ENCODE results near the gene CRYBA4.

CRYBA4 gene

GRCh38 chr22:26665813-26666231 lies 44.1 kb downstream of the CRYBA4 start:
- DNase-seq: no peak

- no peak for DNase-seq
These were observed 45.4 kb downstream of the CRYBA4 start for GRCh38 chr22:26667140-26667539.

- no peak for DNase-seq
These were observed 47.3 kb downstream of the CRYBA4 start for GRCh38 chr22:26669060-26669481.

- DNase-seq: no peak
These were observed 48.7 kb downstream of the CRYBA4 start for GRCh38 chr22:26670459-26670858.

GRCh38 chr22:26671317-26672059 lies 49.7 kb downstream of the CRYBA4 start:
- DNase-seq: no peak

- DNase-seq: no peak
These were observed 50.3 kb downstream of the CRYBA4 start for GRCh38 chr22:26672060-26672471.

- DNase-seq: peak; percentile 95
These were observed 51.1 kb downstream of the CRYBA4 start for GRCh38 chr22:26672590-26673468.

GRCh38 chr22:26673486-26673885 lies 51.7 kb downstream of the CRYBA4 start:
- no peak for DNase-seq

- DNase-seq: no peak
These were observed 52.7 kb downstream of the CRYBA4 start for GRCh38 chr22:26674211-26675190.

- no peak for DNase-seq
These were observed 54.0 kb downstream of the CRYBA4 start for GRCh38 chr22:26675687-26676268.

GRCh38 chr22:26677217-26677616 lies 55.5 kb downstream of the CRYBA4 start:
- DNase-seq: no peak

GRCh38 chr22:26679003-26679629 lies 57.4 kb downstream of the CRYBA4 start:
- DNase-seq: peak; percentile 62

All from NCI-H1436 (cell line).